Glutamatergic neuron (in vitro differentiated cells): ENCODE data around the gene ARHGDIB. TPM values are rescaled to one million over a fixed set of nuclear protein-coding genes. Genes with fewer than 3 reads are reported as not detected.

ENCODE experiments used
- DNase-seq: peaks from one replicate; pipeline ENCODE4 v3.0.0; 2022
- H3K27ac Mint-ChIP-seq: one replicate; pipeline ENCODE4 v1.8.0; 2020; ENCODE audit warnings: mild to moderate bottlenecking, mixed read lengths, inconsistent platforms; ENCODE audit not compliant: unreplicated experiment
- H3K27me3 Mint-ChIP-seq: one replicate; pipeline ENCODE4 v1.8.0; 2020; ENCODE audit warnings: mild to moderate bottlenecking, moderate library complexity, mixed read lengths, inconsistent platforms; ENCODE audit not compliant: unreplicated experiment
- H3K36me3 Mint-ChIP-seq: one replicate; pipeline ENCODE4 v1.8.0; 2020; ENCODE audit warnings: mild to moderate bottlenecking, mixed read lengths, inconsistent platforms; ENCODE audit not compliant: unreplicated experiment
- H3K4me1 Mint-ChIP-seq: one replicate; pipeline ENCODE4 v1.8.0; 2020; ENCODE audit warnings: mild to moderate bottlenecking, low read depth, mixed read lengths, inconsistent platforms; ENCODE audit not compliant: unreplicated experiment
- H3K4me3 Mint-ChIP-seq: one replicate; pipeline ENCODE4 v1.8.0; 2020; ENCODE audit warnings: mild to moderate bottlenecking, mixed read lengths, inconsistent platforms; ENCODE audit not compliant: unreplicated experiment
- H3K9me3 Mint-ChIP-seq: one replicate; pipeline ENCODE4 v1.8.0; 2020; ENCODE audit warnings: mild to moderate bottlenecking, moderate library complexity, mixed read lengths, inconsistent platforms; ENCODE audit not compliant: unreplicated experiment
- total RNA-seq: library from RNA; stranded (reverse); fragmentation: NEBNext Ultra II Directional; extraction: Animal tissue kit (Norgen Biotek cat#: 25700); gene quantifications from one replicate; pipeline ENCODE4 v1.2.1, GENCODE V29; 2021; ENCODE audit not compliant: unreplicated experiment
- TF ChIP-seq, protein P1 (sequence below): fragments of 200-600 bp; sonication (generic); IDR thresholded peaks from one replicate; pipeline ENCODE4 v1.5.0; 2021; ENCODE audit not compliant: partially characterized antibody, unreplicated experiment

The ARHGDIB gene
- total RNA-seq, 1 donor from 2014 or later: not detected

DNA sequence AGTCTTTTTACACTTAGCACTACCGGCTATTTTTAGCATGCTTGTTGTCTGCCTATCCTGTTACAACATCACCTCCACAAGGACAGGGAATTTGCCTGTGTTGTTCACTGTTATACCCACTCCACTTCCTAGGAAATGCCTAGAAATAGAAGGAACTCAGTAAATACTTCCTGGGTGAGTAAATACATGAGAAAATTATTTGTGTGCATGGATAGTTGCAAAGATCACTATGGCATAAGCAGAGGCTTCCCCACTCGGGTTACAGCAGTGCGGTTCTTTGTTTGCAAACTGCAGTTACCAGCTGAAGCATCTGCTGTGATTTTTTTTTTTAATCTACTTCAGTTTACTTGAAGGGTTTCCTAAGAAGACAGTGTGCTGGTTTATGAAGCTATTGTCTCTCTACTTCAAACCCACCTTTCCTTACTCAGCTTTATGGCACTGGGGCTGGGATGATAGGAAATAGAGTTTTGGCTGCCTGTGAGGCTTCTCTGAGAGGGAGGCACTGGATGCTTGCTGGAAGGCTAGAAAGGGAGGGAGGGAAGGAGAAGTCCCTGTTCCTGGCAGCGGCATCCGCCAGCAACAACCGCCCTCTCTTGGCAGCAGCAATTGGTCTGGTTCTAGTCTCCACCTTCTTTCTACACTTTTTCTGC is 40.5 kb upstream of the ARHGDIB start:
- TF ChIP-seq, protein P1, sequence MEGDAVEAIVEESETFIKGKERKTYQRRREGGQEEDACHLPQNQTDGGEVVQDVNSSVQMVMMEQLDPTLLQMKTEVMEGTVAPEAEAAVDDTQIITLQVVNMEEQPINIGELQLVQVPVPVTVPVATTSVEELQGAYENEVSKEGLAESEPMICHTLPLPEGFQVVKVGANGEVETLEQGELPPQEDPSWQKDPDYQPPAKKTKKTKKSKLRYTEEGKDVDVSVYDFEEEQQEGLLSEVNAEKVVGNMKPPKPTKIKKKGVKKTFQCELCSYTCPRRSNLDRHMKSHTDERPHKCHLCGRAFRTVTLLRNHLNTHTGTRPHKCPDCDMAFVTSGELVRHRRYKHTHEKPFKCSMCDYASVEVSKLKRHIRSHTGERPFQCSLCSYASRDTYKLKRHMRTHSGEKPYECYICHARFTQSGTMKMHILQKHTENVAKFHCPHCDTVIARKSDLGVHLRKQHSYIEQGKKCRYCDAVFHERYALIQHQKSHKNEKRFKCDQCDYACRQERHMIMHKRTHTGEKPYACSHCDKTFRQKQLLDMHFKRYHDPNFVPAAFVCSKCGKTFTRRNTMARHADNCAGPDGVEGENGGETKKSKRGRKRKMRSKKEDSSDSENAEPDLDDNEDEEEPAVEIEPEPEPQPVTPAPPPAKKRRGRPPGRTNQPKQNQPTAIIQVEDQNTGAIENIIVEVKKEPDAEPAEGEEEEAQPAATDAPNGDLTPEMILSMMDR: no peak
- Mint-ChIP-seq H3K9me3 (no peaks in the 10 kb centered on the region), H3K27ac (peak overlapping the region; percentile 56), H3K4me3 (peak overlapping the region; percentile 32), H3K27me3 (peaks cover 2% of the 10 kb centered on the region), H3K36me3 (no peaks in the 10 kb centered on the region), H3K4me1 (peaks cover 20% of the 10 kb centered on the region)
- DNase-seq: no peak

DNA sequence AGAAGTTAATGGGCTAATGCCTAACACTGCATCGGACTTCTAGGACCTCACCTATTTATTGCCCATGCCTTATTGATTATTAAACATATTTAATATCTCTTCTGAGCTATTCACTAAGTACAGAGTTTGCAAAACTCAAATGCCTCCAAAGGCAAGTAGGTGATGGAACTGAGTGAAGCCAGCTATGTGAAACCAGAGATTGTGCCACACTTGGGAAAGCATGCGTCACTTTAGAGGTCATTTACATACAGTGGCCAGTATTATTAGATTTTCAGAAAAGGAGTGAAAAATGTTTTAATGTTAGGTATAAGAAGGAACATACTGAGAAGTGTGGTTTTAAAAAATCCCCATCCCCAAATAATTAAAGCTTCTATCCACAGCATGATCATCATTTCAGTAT is 39.2 kb upstream of the ARHGDIB start:
- Mint-ChIP-seq H3K4me1 (peaks cover 14% of the 10 kb centered on the region), H3K4me3 (no peak overlapping the region), H3K9me3 (no peaks in the 10 kb centered on the region), H3K36me3 (no peaks in the 10 kb centered on the region), H3K27me3 (no peaks in the 10 kb centered on the region), H3K27ac (no peak overlapping the region)
- no peak for DNase-seq
- TF ChIP-seq, protein P1: no peak

DNA sequence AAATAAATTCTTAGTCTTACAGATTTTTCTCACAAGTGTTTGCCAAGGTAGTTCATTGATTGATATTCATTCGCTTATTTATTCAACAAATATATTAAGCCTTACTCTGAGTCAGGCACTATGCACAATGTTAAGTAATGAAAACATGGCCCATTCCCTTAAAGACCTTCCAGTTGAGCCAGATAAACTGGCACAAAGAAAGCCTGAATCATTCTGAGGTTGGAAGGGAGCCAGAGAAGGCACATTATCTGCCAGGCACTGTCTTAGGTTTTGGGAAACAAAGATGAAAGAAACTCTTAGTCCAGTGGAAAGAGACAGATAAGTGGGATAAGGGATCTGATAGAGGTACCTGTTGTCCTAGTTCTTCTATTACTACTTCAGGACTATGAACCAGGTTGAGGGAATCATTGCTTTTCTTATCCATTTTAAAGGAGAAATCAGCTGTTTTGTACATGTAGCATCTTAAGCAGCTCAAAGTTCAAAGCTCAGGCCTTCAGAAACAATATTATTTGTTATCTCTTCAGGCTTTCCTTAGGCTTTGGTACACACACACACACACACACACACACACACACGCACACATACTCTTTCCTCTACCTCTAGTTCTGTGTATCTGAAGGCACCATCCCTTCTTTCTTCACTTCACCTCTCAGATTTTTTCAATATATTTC is 38.4 kb upstream of the ARHGDIB start:
- Mint-ChIP-seq H3K27me3 (no peaks in the 10 kb centered on the region), H3K4me1 (peaks cover 14% of the 10 kb centered on the region), H3K36me3 (no peaks in the 10 kb centered on the region), H3K27ac (no peak overlapping the region), H3K9me3 (no peaks in the 10 kb centered on the region), H3K4me3 (no peak overlapping the region)
- DNase-seq: no peak
- TF ChIP-seq, protein P1: no peak

DNA sequence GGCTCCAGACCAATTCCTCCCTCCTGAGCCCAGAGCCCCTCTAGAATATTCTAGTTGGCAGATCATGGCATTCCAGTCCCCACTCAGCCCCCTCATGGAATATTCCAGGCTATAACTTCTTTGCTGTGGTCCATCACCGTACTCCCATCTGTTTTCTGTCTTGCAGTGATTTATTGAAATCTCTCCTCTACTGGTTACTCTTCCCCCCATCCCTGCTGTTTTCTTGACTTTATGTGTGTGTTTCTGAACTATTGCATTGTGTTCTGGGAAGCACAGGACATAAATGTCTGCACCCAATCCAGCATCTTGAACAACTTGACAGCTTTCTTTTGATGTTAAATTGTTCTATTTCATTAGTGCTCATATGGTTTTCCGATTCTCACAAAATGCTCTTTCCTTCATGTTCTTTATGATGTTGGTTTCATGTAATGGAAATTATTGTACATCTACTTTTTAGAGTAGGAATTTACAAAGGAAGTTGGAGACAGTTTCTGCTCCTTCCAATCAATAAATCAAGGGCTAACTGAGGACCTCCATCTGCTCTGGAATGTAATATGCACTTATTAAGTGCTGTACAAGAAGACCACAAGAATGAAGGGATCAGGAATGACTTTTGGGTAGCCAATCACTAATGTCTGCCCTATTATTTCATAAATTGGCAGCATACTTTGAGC is 37.8 kb upstream of the ARHGDIB start:
- Mint-ChIP-seq H3K27me3 (no peaks in the 10 kb centered on the region), H3K36me3 (no peaks in the 10 kb centered on the region), H3K4me1 (peaks cover 14% of the 10 kb centered on the region), H3K9me3 (no peaks in the 10 kb centered on the region), H3K4me3 (no peak overlapping the region), H3K27ac (no peak overlapping the region)
- TF ChIP-seq, protein P1: no peak
- DNase-seq: no peak

DNA sequence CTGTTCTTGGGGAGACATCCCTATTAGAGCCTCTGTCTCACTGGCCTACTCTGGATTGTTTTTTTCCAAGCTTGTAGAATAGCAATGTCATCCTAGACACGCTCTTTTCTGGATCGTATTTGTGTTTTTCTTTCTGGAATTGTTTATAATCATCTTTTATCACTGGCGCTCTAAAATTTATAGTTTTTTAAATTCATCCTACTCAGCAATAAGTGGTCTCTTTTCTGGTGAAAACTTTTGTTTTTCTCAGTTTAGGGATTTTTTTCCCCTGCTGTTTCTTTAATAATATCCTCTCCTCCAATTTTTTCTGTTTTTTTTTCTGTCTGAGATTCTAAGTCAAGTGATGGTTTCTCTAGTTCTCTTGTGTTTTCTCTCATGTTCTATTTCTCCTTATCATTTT is 36.6 kb upstream of the ARHGDIB start:
- Mint-ChIP-seq H3K4me3 (no peak overlapping the region), H3K4me1 (peaks cover 14% of the 10 kb centered on the region), H3K27me3 (no peaks in the 10 kb centered on the region), H3K27ac (no peak overlapping the region), H3K9me3 (no peaks in the 10 kb centered on the region), H3K36me3 (no peaks in the 10 kb centered on the region)
- TF ChIP-seq, protein P1: no peak
- DNase-seq: no peak
